Left ventricle myocardium inferior (tissue), 1 donor: ENCODE measurements around the gene PRKG1. TPM values are rescaled to one million over a fixed set of nuclear protein-coding genes. Genes with fewer than 3 reads are reported as not detected.

ENCODE experiments used
- DNase-seq: peaks from one replicate; pipeline ENCODE4 v3.0.0-alpha.2; 2020
- H3K27ac ChIP-seq: fragments of 200-600 bp; replicated peaks from 2 replicates; pipeline ENCODE4 v1.8.0; 2021
- H3K27me3 ChIP-seq: fragments of 200-600 bp; 2 replicates; pipeline ENCODE4 v1.8.0; 2021; ENCODE audit warnings: low read depth
- H3K36me3 ChIP-seq: fragments of 200-600 bp; 2 replicates; pipeline ENCODE4 v1.8.0; 2021
- H3K4me1 ChIP-seq: fragments of 200-600 bp; 2 replicates; pipeline ENCODE4 v1.8.0; 2021
- H3K4me3 ChIP-seq: fragments of 200-600 bp; 2 replicates; pipeline ENCODE4 v1.8.0; 2021; ENCODE audit warnings: mild to moderate bottlenecking, moderate library complexity
- H3K9me3 ChIP-seq: fragments of 200-600 bp; replicated peaks from 2 replicates; pipeline ENCODE4 v1.8.0; 2021
- intact Hi-C: fragments of 100-400 bp; cut with micrococcal nuclease; formaldehyde crosslinking; loops from one replicate; pipeline ENCODE4 v1.11.0; 2022
- total RNA-seq: library from RNA; stranded (reverse); fragmentation: NEBNext Ultra II Directional; extraction: Animal tissue kit (Norgen Biotek cat#: 25700); gene quantifications from one replicate; pipeline ENCODE4 v1.2.1, GENCODE V29; 2021
- TF ChIP-seq, protein P1 (sequence below): fragments of 200-600 bp; IDR thresholded peaks from 2 replicates; pipeline ENCODE4 v1.8.0; 2021; ENCODE audit warnings: antibody characterized with exemption, mild to moderate bottlenecking, borderline replicate concordance
- donor health status: DM: no; HTN: yes; CAD: no; lungs with severe emphysema.

Gene PRKG1
- total RNA-seq, 1 donor from 2014 or later = 38.9 TPM

DNA sequence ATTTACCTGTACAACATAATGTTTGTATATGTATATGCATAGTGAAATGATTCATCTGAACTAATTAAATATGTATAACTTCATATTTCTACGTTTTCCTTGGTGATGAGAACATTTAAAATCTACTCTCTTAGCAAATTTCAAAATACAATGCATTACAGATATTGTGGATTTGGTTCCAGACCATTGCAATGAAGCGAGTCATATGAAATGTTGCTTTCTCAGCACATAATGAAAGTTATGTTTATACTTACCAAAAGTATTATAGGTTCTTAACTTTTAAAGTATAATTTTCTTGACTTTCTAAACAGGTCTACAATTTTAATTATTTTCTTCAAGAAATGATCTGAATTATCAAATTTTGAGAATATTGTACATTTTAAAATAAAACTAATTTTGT is 435.9 kb downstream of the PRKG1 start:
- intact Hi-C loops = no loop called here
- H3K4me1 ChIP-seq = peaks cover 6% of the 10 kb centered on the region
- H3K27me3 ChIP-seq = no peaks in the 10 kb centered on the region
- TF ChIP-seq, protein P1, sequence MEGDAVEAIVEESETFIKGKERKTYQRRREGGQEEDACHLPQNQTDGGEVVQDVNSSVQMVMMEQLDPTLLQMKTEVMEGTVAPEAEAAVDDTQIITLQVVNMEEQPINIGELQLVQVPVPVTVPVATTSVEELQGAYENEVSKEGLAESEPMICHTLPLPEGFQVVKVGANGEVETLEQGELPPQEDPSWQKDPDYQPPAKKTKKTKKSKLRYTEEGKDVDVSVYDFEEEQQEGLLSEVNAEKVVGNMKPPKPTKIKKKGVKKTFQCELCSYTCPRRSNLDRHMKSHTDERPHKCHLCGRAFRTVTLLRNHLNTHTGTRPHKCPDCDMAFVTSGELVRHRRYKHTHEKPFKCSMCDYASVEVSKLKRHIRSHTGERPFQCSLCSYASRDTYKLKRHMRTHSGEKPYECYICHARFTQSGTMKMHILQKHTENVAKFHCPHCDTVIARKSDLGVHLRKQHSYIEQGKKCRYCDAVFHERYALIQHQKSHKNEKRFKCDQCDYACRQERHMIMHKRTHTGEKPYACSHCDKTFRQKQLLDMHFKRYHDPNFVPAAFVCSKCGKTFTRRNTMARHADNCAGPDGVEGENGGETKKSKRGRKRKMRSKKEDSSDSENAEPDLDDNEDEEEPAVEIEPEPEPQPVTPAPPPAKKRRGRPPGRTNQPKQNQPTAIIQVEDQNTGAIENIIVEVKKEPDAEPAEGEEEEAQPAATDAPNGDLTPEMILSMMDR = no peak
- DNase-seq = no peak
- H3K4me3 ChIP-seq = no peak overlapping the region
- no peak overlapping the region for H3K27ac ChIP-seq
- peaks cover 4% of the 10 kb centered on the region for H3K9me3 ChIP-seq
- no peaks in the 10 kb centered on the region for H3K36me3 ChIP-seq

DNA sequence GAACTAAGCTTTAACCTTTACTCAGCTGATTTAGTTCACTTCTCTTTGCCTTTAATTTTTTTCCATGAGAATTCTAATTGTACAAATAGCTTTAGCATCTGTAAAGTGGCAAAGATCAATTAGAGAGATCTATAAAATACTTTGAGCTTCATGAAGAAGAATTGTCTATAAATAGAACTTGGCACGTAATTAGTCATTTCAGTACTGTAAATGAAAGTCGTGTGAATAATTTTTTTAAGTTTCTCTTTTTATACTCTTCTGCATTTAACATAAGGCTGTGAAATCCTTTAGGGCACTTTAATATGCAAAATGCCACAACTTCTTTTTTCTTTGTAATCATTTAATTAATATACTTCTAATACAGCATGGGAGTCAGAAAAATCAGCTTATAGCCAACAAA is 447.3 kb downstream of the PRKG1 start:
- H3K36me3 ChIP-seq = no peaks in the 10 kb centered on the region
- peaks cover 11% of the 10 kb centered on the region for H3K4me1 ChIP-seq
- intact Hi-C loops = no loop called here
- TF ChIP-seq, protein P1 = no peak
- no peaks in the 10 kb centered on the region for H3K9me3 ChIP-seq
- DNase-seq = no peak
- H3K27ac ChIP-seq = no peak overlapping the region
- H3K27me3 ChIP-seq = no peaks in the 10 kb centered on the region
- no peak overlapping the region for H3K4me3 ChIP-seq

DNA sequence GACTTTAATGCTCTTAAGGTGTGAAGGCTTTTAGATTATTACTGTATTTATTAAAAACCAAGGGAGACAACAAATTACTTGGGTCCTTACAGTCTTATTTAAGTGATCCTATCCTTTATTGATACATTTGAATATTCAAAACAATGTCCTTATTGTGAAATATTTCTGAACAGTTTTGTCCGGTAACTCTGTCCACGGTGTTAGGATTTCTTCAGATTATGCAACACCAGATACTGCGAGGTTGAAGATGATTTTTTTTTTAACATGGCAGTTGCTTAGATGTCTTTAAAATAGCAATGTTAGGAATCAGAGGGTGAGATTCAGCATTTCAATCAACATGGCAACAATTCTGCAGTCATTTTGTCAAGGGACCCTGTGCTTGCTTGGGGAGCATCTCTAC is 448.6 kb downstream of the PRKG1 start:
- Histone ChIP-seq H3K4me1 (peaks cover 22% of the 10 kb centered on the region), H3K4me3 (no peak overlapping the region), H3K9me3 (no peaks in the 10 kb centered on the region), H3K27ac (no peak overlapping the region), H3K27me3 (no peaks in the 10 kb centered on the region), H3K36me3 (no peaks in the 10 kb centered on the region)
- TF ChIP-seq, protein P1 = no peak
- intact Hi-C loops = no loop called here
- no peak for DNase-seq

DNA sequence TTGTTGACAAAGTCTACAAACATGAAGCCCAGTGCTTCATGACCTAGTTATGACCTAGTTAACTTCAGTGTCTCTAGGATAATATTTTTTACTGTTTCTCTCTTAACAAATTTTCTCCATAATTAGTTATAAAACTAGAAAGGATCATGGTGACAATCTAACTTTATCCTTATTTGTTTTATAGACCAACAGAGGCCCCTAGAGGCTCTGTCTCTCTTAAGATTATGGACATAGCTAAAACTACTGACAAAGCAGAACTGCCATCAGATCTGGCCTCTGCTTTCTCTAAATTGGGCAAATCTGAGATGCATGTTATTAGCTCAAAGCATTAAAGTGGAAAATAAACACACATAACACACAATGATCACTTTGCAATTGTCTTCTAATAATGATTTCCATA is 449.2 kb downstream of the PRKG1 start:
- no peaks in the 10 kb centered on the region for H3K27me3 ChIP-seq
- DNase-seq = no peak
- H3K36me3 ChIP-seq = no peaks in the 10 kb centered on the region
- H3K9me3 ChIP-seq = no peaks in the 10 kb centered on the region
- intact Hi-C loops = no loop called here
- H3K4me1 ChIP-seq = peaks cover 26% of the 10 kb centered on the region
- TF ChIP-seq, protein P1 = no peak
- H3K4me3 ChIP-seq = no peak overlapping the region
- no peak overlapping the region for H3K27ac ChIP-seq

DNA sequence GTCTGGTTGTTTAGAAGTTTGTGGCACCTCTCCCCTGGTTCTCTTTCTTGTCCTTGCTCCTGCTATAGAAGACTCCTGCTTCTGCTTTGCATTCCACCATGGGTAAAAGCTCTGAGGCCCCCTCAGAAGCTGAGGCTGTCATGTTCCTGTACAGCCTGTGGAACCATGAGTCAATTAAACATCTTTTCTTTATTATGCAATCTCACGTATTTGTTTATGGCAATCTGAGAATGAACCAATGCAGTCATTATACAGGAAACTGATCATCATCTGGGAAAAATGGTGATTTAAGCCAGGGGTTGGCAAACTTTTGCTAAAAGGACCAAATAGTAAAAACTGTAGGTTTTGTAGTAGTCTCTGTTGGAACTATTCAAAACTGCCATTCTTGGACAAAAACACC is 449.8 kb downstream of the PRKG1 start:
- peaks cover 29% of the 10 kb centered on the region for H3K4me1 ChIP-seq
- H3K9me3 ChIP-seq = no peaks in the 10 kb centered on the region
- no peak for DNase-seq
- TF ChIP-seq, protein P1 = no peak
- no peak overlapping the region for H3K4me3 ChIP-seq
- H3K27ac ChIP-seq = no peak overlapping the region
- no peaks in the 10 kb centered on the region for H3K27me3 ChIP-seq
- H3K36me3 ChIP-seq = no peaks in the 10 kb centered on the region
- intact Hi-C loops = no loop called here
